GM18502 (cell line): Measurements from ENCODE around the gene TBL3.

ENCODE experiments used
- ATAC-seq: cut with Tn5 transposase; IDR thresholded peaks from one replicate; pipeline ENCODE4 v1.9.1; 2021; ENCODE audit warnings: mild to moderate bottlenecking; ENCODE audit not compliant: unreplicated experiment, poor library complexity

TBL3 gene

GRCh38 chr16:1998360-1998835, 26.5 kb downstream of the TBL3 start:
- ATAC-seq, result no peak

- no peak for ATAC-seq
Observed at GRCh38 chr16:1998852-1999801, 27.3 kb downstream of the TBL3 start.

GRCh38 chr16:1999866-2000514, 28.1 kb downstream of the TBL3 start:
- no peak for ATAC-seq

- ATAC-seq, result no peak
Observed at GRCh38 chr16:2001035-2001434, 29.2 kb downstream of the TBL3 start.

- no peak for ATAC-seq
Observed at GRCh38 chr16:2001456-2002355, 29.9 kb downstream of the TBL3 start.

GRCh38 chr16:2002406-2003230, 30.8 kb downstream of the TBL3 start:
- ATAC-seq, result no peak

- no peak for ATAC-seq
Observed at GRCh38 chr16:2003231-2003826, 31.5 kb downstream of the TBL3 start.

GRCh38 chr16:2003827-2004641, 32.2 kb downstream of the TBL3 start:
- peak; percentile 66 for ATAC-seq

- no peak for ATAC-seq
Observed at GRCh38 chr16:2004795-2005517, 33.1 kb downstream of the TBL3 start.

- no peak for ATAC-seq
Observed at GRCh38 chr16:2005646-2006045, 33.8 kb downstream of the TBL3 start.

GRCh38 chr16:2006317-2006716, 34.5 kb downstream of the TBL3 start:
- no peak for ATAC-seq

- ATAC-seq, result no peak
Observed at GRCh38 chr16:2007081-2007836, 35.4 kb downstream of the TBL3 start.

- no peak for ATAC-seq
Observed at GRCh38 chr16:2008009-2008526, 36.2 kb downstream of the TBL3 start.

GRCh38 chr16:2008631-2009163, 36.8 kb downstream of the TBL3 start:
- ATAC-seq, result peak; percentile 12

GRCh38 chr16:2009164-2009711, 37.4 kb downstream of the TBL3 start:
- ATAC-seq, result peak; percentile 32

- ATAC-seq, result peak; percentile 78
Observed at GRCh38 chr16:2009791-2010510, 38.1 kb downstream of the TBL3 start, which contains the start of gene ZNF598. TSS of gene ZNF598 (minus strand) at chr16:2009821.
